Measurements from ENCODE around the gene TENM3. TPM values are rescaled to one million over a fixed set of nuclear protein-coding genes. Genes with fewer than 3 reads are reported as not detected.

The TENM3 gene
- total RNA-seq, 1 donor from 2014 or later, result 106 TPM

GRCh38 chr4:182343453-182343852, 100.3 kb downstream of the TENM3 start:
- Mint-ChIP-seq H3K4me1 (peaks cover 24% of the 10 kb centered on the region), H3K4me3 (no peak overlapping the region), H3K27ac (no peak overlapping the region), H3K27me3 (ENCODE audit: low read depth) (peaks cover 52% of the 10 kb centered on the region), H3K9me3 (peaks cover 5% of the 10 kb centered on the region), H3K36me3 (peaks cover 2% of the 10 kb centered on the region)
- no peak for TF ChIP-seq CTCF (IDR thresholded peaks at IDR 0.05; ENCODE audit: unreplicated experiment)
- no peak for DNase-seq (ENCODE audit: low spot score in 2 of 2, unreplicated experiment in 2 of 2)

GRCh38 chr4:182344968-182345367, 101.8 kb downstream of the TENM3 start:
- H3K27me3 Mint-ChIP-seq (ENCODE audit: low read depth), result peaks cover 58% of the 10 kb centered on the region
- TF ChIP-seq CTCF (IDR thresholded peaks at IDR 0.05; ENCODE audit: unreplicated experiment), result no peak
- H3K27ac Mint-ChIP-seq, result no peak overlapping the region
- H3K4me3 Mint-ChIP-seq, result no peak overlapping the region
- DNase-seq (ENCODE audit: low spot score in 2 of 2, unreplicated experiment in 2 of 2), result no peak
- peaks cover 2% of the 10 kb centered on the region for H3K36me3 Mint-ChIP-seq
- H3K4me1 Mint-ChIP-seq, result peaks cover 13% of the 10 kb centered on the region
- peaks cover 5% of the 10 kb centered on the region for H3K9me3 Mint-ChIP-seq

- Mint-ChIP-seq H3K9me3 (peaks cover 5% of the 10 kb centered on the region), H3K4me1 (peaks cover 13% of the 10 kb centered on the region), H3K27ac (no peak overlapping the region), H3K27me3 (ENCODE audit: low read depth) (peaks cover 56% of the 10 kb centered on the region), H3K36me3 (peaks cover 2% of the 10 kb centered on the region), H3K4me3 (no peak overlapping the region)
- TF ChIP-seq CTCF (IDR thresholded peaks at IDR 0.05; ENCODE audit: unreplicated experiment), result no peak
- DNase-seq (ENCODE audit: low spot score in 2 of 2, unreplicated experiment in 2 of 2), result no peak
These were observed 103.0 kb downstream of the TENM3 start for GRCh38 chr4:182346250-182346649.

GRCh38 chr4:182346675-182347375, 103.6 kb downstream of the TENM3 start:
- Mint-ChIP-seq H3K27ac (no peak overlapping the region), H3K9me3 (peaks cover 4% of the 10 kb centered on the region)

GRCh38 chr4:182348779-182349326, 105.7 kb downstream of the TENM3 start:
- H3K4me1 Mint-ChIP-seq, result peaks cover 11% of the 10 kb centered on the region
- H3K27ac Mint-ChIP-seq, result no peak overlapping the region
- no peak for TF ChIP-seq CTCF (IDR thresholded peaks at IDR 0.05; ENCODE audit: unreplicated experiment)
- peaks cover 2% of the 10 kb centered on the region for H3K36me3 Mint-ChIP-seq
- no peak for DNase-seq (ENCODE audit: low spot score in 2 of 2, unreplicated experiment in 2 of 2)
- peaks cover 38% of the 10 kb centered on the region for H3K27me3 Mint-ChIP-seq (ENCODE audit: low read depth)
- H3K9me3 Mint-ChIP-seq, result no peaks in the 10 kb centered on the region
- H3K4me3 Mint-ChIP-seq, result no peak overlapping the region

More at GRCh38 chr4:182346675-182347375, 103.6 kb downstream of the TENM3 start:
- Mint-ChIP-seq H3K36me3 (peaks cover 2% of the 10 kb centered on the region), H3K4me1 (peaks cover 13% of the 10 kb centered on the region), H3K27me3 (ENCODE audit: low read depth) (peaks cover 55% of the 10 kb centered on the region), H3K4me3 (no peak overlapping the region)
- no peak for TF ChIP-seq CTCF (IDR thresholded peaks at IDR 0.05; ENCODE audit: unreplicated experiment)
- no peak for DNase-seq (ENCODE audit: low spot score in 2 of 2, unreplicated experiment in 2 of 2)

Measured in mesothelial cell of epicardium (in vitro differentiated cells).